ENCODE results near the gene UBE2D2.

The UBE2D2 gene

DNA sequence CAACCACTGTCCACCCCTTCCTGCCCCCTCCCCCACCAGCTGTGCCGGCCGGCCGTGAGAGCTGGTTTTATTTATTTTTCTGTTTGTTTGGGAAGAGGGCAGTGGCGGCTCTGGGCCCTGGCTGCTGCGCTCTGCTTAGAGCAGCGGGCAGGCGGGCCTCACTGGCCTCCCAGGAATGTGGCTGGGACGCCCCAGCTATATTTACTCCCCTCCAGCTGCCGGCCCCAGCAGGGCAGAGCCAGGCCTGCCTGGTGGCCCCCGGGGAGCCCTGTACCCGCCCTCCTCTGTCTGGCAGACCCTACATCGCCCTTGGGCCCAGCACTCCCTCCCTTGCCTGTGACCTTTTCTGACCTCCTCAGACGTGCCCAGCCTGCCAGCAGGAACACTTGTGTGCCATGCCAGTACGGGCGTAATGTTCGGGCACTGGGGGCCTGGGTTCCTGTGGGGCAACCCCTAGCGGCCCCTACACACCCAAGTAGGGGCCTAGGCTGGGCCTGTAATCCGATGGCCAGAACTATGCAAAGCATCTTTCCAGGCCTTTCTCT lies 94.7 kb downstream of the UBE2D2 start:
- H3K27ac ChIP-seq: no peak overlapping the region
- TF ChIP-seq, protein P1, sequence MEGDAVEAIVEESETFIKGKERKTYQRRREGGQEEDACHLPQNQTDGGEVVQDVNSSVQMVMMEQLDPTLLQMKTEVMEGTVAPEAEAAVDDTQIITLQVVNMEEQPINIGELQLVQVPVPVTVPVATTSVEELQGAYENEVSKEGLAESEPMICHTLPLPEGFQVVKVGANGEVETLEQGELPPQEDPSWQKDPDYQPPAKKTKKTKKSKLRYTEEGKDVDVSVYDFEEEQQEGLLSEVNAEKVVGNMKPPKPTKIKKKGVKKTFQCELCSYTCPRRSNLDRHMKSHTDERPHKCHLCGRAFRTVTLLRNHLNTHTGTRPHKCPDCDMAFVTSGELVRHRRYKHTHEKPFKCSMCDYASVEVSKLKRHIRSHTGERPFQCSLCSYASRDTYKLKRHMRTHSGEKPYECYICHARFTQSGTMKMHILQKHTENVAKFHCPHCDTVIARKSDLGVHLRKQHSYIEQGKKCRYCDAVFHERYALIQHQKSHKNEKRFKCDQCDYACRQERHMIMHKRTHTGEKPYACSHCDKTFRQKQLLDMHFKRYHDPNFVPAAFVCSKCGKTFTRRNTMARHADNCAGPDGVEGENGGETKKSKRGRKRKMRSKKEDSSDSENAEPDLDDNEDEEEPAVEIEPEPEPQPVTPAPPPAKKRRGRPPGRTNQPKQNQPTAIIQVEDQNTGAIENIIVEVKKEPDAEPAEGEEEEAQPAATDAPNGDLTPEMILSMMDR (IDR thresholded peaks at IDR 0.05): no peak
- TF ChIP-seq ZFX (IDR thresholded peaks at IDR 0.05; ENCODE audit: borderline replicate concordance): no peak

DNA sequence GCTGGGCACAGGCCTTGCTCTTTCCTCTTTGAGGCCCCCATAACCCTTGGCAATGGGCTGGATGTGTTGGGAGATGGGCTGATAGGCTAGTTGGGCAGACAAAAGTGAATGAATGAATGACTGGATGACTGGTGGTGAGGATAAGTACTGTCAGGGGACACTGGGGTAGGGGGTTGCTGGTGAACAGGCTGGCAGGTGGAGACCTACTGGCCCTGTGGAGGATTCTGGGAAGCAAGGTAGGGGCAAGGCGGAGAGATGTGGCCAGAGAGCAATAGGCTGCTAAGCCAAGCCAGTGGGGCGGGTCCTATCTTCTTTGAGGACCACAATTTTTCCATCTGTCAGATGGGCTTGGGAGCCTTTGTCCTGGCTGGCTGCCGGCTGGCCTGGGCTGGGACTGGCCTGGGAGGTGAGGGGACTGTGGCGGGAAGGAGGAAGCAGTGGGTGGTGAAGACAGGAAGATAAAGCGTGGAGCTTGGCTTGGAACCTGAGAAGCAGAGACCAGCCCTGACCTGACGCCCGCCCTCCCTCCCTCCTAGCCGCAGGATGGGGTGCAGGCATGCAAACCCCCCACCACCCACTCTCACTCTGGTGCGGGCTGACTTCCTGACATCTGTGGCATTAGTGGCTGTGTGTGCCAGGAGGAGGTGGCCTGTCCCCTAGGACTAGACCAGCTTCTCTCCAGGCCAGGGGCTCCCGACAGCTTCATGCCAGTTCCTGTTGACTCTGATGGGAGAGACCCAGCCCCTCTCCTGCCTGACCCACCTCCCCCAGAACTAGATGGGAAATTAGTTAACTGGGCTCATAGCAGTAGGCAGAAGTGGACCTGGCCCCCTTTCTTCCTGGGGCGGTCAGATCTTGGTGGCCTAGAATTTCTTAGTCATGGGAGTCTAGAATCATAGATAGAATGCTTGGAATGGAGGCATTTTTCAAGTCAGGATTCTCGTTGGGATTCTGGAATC lies 96.5 kb downstream of the UBE2D2 start:
- no peak overlapping the region for H3K27ac ChIP-seq
- no peak for TF ChIP-seq ZFX (IDR thresholded peaks at IDR 0.05; ENCODE audit: borderline replicate concordance)
- TF ChIP-seq, protein P1 (IDR thresholded peaks at IDR 0.05): no peak

DNA sequence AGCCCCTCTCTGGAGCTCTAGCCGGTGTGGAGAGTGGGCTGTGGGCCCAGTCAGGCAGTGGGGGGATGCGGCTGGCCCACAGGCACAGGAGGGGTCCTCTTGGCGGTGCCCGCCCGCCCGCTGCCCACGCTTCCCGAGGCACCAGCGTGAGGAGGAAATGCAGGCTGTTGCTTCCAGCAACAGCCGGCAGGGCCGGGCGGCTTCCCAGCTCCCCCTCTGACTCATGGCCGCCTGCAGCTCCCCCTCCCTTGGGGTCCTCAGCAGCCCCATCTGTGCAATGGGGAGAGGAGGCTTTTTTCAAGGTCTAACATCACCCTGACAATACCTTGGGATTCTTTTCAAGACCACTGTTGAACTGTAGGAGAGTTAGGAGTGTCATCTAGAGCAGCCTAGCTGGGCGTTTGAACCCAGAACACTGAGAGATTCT lies 97.4 kb downstream of the UBE2D2 start:
- no peak for TF ChIP-seq ZFX (IDR thresholded peaks at IDR 0.05; ENCODE audit: borderline replicate concordance)
- TF ChIP-seq, protein P1 (IDR thresholded peaks at IDR 0.05): no peak
- no peak overlapping the region for H3K27ac ChIP-seq

DNA sequence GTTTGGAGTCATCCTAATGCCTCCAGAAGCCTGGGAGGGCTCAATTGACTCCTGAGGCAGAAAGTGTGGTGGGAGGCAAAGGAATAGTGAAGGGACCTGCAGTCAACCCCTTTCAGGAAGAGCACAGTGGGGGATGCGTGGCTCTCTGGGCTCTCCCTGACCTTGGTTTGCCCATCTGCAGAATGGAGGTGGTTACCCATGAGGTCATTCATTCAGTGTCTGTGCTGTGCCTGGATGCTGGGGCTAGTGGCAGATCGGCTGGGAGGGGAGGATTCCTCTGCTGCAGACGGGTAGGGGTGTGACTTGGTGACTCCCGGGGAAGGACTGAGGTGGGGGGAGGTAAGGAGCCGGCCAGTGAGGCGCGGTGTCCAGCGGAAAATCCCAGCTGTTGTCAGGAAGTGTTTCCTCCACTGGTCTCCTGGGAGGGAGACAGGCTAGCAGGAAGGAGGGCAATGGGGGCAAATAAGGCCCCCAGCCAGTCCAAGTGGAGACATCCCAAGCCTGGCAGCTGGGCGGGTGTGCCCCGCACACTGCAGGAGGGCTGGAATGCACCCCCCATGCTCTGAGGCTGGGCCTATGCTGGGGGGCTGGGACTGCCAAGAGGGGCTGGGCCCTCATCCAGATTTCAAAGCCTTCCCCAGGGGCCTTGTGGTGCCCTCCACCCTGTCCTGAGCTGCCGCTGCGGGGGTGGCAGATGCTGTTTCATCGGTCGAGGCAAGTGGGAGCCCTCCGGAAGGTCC lies 98.0 kb downstream of the UBE2D2 start:
- H3K27ac ChIP-seq: no peak overlapping the region

DNA sequence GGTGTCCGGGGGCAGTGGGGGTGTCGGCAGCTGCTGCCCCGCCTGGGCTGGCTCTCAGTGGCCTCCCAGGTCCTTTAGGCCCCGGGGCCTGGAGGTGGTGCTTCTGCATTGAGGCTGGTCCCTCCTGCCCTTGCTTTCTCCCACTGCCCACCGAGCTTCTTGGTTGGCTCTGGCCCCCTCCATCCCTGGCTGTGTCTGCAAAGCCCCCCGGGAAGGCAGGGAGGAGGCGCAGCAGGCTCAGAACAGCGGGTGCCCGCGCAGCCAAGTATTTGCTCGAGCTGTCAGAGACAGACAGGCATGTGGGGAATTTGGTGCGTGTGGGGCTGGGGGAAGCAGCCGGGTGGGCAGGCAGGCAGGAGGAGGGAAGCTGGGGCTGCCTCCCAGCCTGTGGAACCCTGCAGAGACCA lies 98.6 kb downstream of the UBE2D2 start:
- no peak overlapping the region for H3K27ac ChIP-seq
- TF ChIP-seq, protein P1 (IDR thresholded peaks at IDR 0.05): no peak
- TF ChIP-seq ZFX (IDR thresholded peaks at IDR 0.05; ENCODE audit: borderline replicate concordance): no peak

More for the DNA sequence above, 98.0 kb downstream of the UBE2D2 start:
- TF ChIP-seq, protein P1 (IDR thresholded peaks at IDR 0.05): no peak
- TF ChIP-seq ZFX (IDR thresholded peaks at IDR 0.05; ENCODE audit: borderline replicate concordance): no peak

DNA sequence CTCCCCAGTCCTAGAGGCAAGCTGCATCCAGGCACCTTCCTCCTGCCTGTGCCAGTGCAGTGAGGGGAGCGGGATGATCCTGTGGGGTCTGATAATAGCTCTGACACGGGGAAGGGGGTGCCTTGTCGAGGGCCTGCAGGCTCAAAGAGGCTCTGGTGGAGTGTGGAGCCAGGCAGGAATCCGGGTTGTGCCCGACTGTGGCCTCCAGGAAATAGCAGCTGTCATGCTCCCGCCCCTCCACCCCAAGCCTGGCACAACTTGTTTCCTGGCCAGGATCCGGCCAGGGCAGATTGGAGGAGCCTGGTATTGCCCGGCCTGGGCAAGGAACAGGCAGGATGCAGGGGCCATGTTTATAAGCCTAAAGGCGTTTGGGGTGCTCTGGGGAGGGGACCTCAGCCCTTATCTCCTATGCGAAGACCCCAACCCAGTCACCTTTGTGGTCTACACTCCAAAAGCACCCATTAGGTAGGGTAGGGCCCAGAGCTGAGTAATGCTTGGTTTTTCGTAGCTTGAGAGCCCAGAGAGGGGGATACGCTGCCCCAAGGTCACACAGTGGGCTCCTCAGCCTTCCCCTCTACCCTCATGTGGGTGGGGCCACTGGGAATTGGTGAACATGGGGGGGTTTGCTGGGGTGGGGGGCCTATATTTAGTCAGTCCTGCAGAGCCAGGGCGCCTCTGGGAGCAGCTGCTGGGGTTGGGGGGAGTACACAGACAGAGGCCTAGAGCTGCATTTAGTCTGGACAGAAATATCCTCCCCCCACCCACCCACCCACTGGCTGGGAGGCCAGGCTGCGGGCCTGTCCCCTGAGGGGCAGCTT lies 99.2 kb downstream of the UBE2D2 start:
- TF ChIP-seq, protein P1 (IDR thresholded peaks at IDR 0.05): no peak
- TF ChIP-seq ZFX (IDR thresholded peaks at IDR 0.05; ENCODE audit: borderline replicate concordance): no peak
- H3K27ac ChIP-seq: no peak overlapping the region
